Measurements from ENCODE around the gene EMILIN1.

EMILIN1 gene

DNA sequence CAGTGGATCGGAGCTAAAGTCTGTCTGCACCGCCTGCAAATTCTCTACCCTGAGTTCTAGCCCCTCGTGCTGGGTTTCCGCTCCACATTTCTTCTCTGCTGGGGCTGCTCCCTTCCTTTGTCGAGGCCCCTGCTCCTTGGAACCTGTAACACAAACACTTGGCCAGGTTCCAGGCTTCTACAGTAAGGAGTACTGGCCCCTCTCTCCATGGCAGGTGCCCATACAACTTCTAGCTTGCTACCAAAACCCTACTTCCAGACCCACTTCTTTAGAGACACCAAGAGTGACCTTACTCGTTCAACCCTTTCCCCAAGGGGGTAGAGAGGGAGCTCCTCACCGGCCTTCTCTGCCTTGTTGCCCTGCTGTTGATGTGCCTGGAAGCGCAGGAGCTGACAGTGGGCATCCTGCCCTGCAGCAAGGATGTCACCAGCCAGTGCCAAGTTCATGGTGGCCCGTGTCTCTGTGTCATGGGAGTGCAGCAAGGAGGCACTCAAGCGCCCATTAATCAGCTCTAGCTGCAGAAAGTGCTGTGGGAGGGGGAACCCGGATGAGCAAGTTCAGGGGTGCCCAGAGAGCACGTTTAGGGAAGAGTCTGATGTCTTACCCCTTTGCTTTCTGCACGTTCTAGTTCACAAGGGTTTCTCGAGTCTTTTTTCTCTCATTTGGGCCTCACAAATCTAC lies 54.9 kb downstream of the EMILIN1 start:
- Histone ChIP-seq H3K9me3 (ENCODE audit: control insufficient read depth in 1 of 2, low read length in 2 of 2) (no peaks in the 10 kb centered on the region), H3K27me3 (ENCODE audit: low read depth, low read length) (no peaks in the 10 kb centered on the region), H3K4me3 (ENCODE audit: low read depth in 1 of 2, low read length in 2 of 2) (peak overlapping the region; percentile 81 to 95), H3K36me3 (ENCODE audit: control insufficient read depth in 1 of 2, insufficient read depth in 2 of 2, low read length in 2 of 2) (peaks cover 22 to 34% of the 10 kb centered on the region in 2 donors), H3K27ac (ENCODE audit: low read length) (peak overlapping the region; percentile 39), H3K4me1 (ENCODE audit: control insufficient read depth in 1 of 2, insufficient read depth in 2 of 2, low read length in 2 of 2) (peaks cover 13 to 18% of the 10 kb centered on the region in 2 donors)

- H3K4me1 ChIP-seq (ENCODE audit: control insufficient read depth in 1 of 2, insufficient read depth in 2 of 2, low read length in 2 of 2): peaks cover 13 to 18% of the 10 kb centered on the region in 2 donors
- H3K27me3 ChIP-seq (ENCODE audit: low read depth, low read length): no peaks in the 10 kb centered on the region
- H3K4me3 ChIP-seq (ENCODE audit: low read depth in 1 of 2, low read length in 2 of 2): peak within 1 kb of the TSS; percentile 81 to 95
- no peaks in the 10 kb centered on the region for H3K9me3 ChIP-seq (ENCODE audit: control insufficient read depth in 1 of 2, low read length in 2 of 2)
- peaks cover 22 to 34% of the 10 kb centered on the region in 2 donors for H3K36me3 ChIP-seq (ENCODE audit: control insufficient read depth in 1 of 2, insufficient read depth in 2 of 2, low read length in 2 of 2)
- H3K27ac ChIP-seq (ENCODE audit: low read length): peak within 1 kb of the TSS; percentile 39
Observed at GRCh38 chr2:27133905-27134780, 55.7 kb downstream of the EMILIN1 start, which contains the start of gene PREB. PREB (minus strand) TSS chr2:27134636; CDS start chr2:27134421, 215 bp downstream.

DNA sequence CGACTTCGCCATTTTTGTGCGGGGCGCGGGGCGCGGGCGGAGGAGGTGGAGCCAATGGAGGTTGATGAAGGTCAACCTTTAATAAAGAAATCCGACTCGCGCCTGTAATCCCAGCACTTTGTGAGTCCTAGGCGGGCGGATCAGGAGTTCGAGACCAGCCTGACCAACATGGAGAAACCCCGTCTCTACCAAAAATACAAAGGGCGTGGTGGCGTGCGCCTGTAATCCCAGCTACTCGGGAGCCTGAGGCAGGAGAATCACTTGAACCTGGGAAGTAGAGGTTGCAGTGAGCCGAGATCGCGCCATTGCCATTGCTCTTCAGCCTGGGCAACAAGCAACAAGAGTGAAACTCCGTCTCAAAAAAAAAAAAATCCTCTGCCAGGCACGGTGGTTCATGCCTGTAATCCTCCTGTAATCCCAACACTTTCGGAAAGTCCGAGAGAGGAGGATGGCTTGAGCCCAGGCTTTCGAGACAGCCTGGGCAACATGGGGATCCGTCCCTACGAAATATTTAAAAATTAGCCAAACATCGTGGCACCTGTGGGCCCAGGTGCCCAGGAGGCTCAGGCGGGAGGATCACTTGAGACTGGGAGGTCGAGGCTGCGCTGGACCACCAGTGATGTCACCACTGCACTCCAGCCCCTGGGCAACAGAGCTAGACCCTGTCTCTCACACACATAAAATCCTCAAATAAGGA lies 56.5 kb downstream of the EMILIN1 start:
- H3K36me3 ChIP-seq (ENCODE audit: control insufficient read depth in 1 of 2, insufficient read depth in 2 of 2, low read length in 2 of 2): peaks cover 20 to 27% of the 10 kb centered on the region in 2 donors
- H3K4me1 ChIP-seq (ENCODE audit: control insufficient read depth in 1 of 2, insufficient read depth in 2 of 2, low read length in 2 of 2): peaks cover 13 to 18% of the 10 kb centered on the region in 2 donors
- no peaks in the 10 kb centered on the region for H3K9me3 ChIP-seq (ENCODE audit: control insufficient read depth in 1 of 2, low read length in 2 of 2)
- H3K27me3 ChIP-seq (ENCODE audit: low read depth, low read length): no peaks in the 10 kb centered on the region
- no peak overlapping the region for H3K27ac ChIP-seq (ENCODE audit: low read length)
- peak overlapping the region in 1 of 2 donors; percentile 95 for H3K4me3 ChIP-seq (ENCODE audit: low read depth in 1 of 2, low read length in 2 of 2)

DNA sequence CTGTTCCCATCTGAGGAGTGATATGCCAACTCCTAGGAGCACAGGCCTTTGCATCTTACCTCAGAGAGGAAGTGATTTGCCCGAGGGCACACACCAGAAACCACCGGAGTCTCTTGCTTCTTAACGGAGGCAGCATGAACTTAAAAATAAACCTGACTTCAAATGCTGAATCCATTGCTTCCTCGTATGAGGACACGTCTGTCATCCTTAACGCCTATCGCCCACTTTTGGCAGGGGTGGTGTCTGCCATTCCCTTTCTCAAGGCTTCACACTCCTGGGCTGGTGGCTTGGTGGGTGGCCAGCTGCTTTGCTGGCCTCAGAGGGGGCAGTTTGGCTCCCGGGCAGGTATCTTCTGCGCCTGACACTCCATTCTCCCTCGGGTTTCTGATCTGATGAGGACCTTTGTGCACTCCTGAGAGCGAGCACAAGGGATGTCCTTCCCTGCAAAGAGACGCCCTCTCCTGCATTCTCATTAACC lies 57.1 kb downstream of the EMILIN1 start:
- H3K27ac ChIP-seq (ENCODE audit: low read length): no peak overlapping the region
- peaks cover 13 to 18% of the 10 kb centered on the region in 2 donors for H3K4me1 ChIP-seq (ENCODE audit: control insufficient read depth in 1 of 2, insufficient read depth in 2 of 2, low read length in 2 of 2)
- no peak overlapping the region for H3K4me3 ChIP-seq (ENCODE audit: low read depth in 1 of 2, low read length in 2 of 2)
- H3K27me3 ChIP-seq (ENCODE audit: low read depth, low read length): no peaks in the 10 kb centered on the region
- no peaks in the 10 kb centered on the region for H3K9me3 ChIP-seq (ENCODE audit: control insufficient read depth in 1 of 2, low read length in 2 of 2)
- H3K36me3 ChIP-seq (ENCODE audit: control insufficient read depth in 1 of 2, insufficient read depth in 2 of 2, low read length in 2 of 2): peaks cover 14 to 21% of the 10 kb centered on the region in 2 donors

Data from muscle layer of duodenum (tissue), 2 donors.